SK-N-MC (cell line): ENCODE results near the gene BLVRA.

Source experiments
- EZH2 ChIP-seq: fragments of 200-600 bp; sonication (generic); IDR thresholded peaks from one replicate; pipeline ENCODE4 v1.6.1; 2017; ENCODE audit warnings: antibody characterized with exemption
- FOXP2 ChIP-seq: optimal IDR thresholded peaks from 2 replicates; pipeline ENCODE3; 2011; ENCODE audit warnings: mild to moderate bottlenecking, moderate library complexity; ENCODE audit not compliant: insufficient read depth; ENCODE audit errors: extremely low read length, control extremely low read depth

GRCh38 chr7:43767311-43767710 lies 8.8 kb downstream of the BLVRA start:
- no peak for TF ChIP-seq EZH2
- TF ChIP-seq FOXP2, result no peak
